ENCODE data around the gene NPW.

- TF ChIP-seq EZH2 (IDR thresholded peaks at IDR 0.05) (no peak), POLR2AphosphoS5 (IDR thresholded peaks at IDR 0.05; ENCODE audit: borderline replicate concordance, low read depth, low read length) (no peak), FOXP2 (optimal IDR thresholded peaks at IDR 0.05; ENCODE audit: control extremely low read depth, extremely low read length, insufficient read depth) (no peak)
These were observed 11.5 kb downstream of the NPW start for GRCh38 chr16:2031081-2031577.
